Left cardiac atrium (tissue), 4 donors: ENCODE data around the gene UNC45A. TPM values are rescaled to one million over a fixed set of nuclear protein-coding genes. Genes with fewer than 3 reads are reported as not detected.

ENCODE experiments used
- ATAC-seq, 2 donors: fragments of 200-7000 bp; cut with Tn5 transposase; one replicate each; pipeline ENCODE4 v1.9.1; 2020; ENCODE audit warnings: mild to moderate bottlenecking in 2 of 2, moderate library complexity in 2 of 2
- DNase-seq: peaks from one replicate; pipeline ENCODE4 v3.0.0-alpha.2; 2020
- intact Hi-C, 2 donors: fragments of 100-400 bp; cut with DNase I; formaldehyde crosslinking; loops; one replicate each; pipeline versions ENCODE4 v1.14.1 to v1.15.1; 2022 to 2023
- total RNA-seq, 2 donors: library from RNA; stranded (reverse); fragmentation: NEBNext Ultra II Directional; extraction: Animal tissue kit (Norgen Biotek cat#: 25700); gene quantifications; one replicate each; pipeline ENCODE4 v1.2.1, GENCODE V29; 2021
- donor health status: DM: no; HTN: yes; CAD: no.
- donor health status: DM: no; HTN: yes; CAD: no; lungs with severe emphysema.
- donor health status: DM: yes; HTN: yes; CAD: no.
- donor health status: Dilated cardiomyopathy.

UNC45A gene
- total RNA-seq, 2 donors from 2014 or later: 27.3 to 29.5 TPM

GRCh38 chr15:90987561-90988141 lies 52.6 kb downstream of the UNC45A start:
- intact Hi-C loops: no loop called here
- DNase-seq: no peak
- no peak for ATAC-seq

GRCh38 chr15:90988296-90988695 lies 53.2 kb downstream of the UNC45A start:
- DNase-seq (no peak), ATAC-seq (no peak)
- intact Hi-C loops: no loop called here

- ATAC-seq (no peak), DNase-seq (no peak)
- intact Hi-C loops: no loop called here
Observed at GRCh38 chr15:90989040-90989768, 54.1 kb downstream of the UNC45A start.

- intact Hi-C loops: no loop called here
Observed at GRCh38 chr15:90990446-90990845, 55.4 kb downstream of the UNC45A start.

GRCh38 chr15:90991587-90992285 lies 56.7 kb downstream of the UNC45A start:
- DNase-seq (no peak), ATAC-seq (no peak)
- intact Hi-C loops: no loop called here

More at GRCh38 chr15:90990446-90990845, 55.4 kb downstream of the UNC45A start:
- DNase-seq (no peak), ATAC-seq (no peak)

GRCh38 chr15:90994059-90994416 lies 59.0 kb downstream of the UNC45A start:
- DNase-seq (no peak), ATAC-seq (peak; percentile 31 to 52)
- intact Hi-C loops: no loop called here

- DNase-seq (peak; percentile 99), ATAC-seq (peak; percentile 100)
- intact Hi-C loops: no loop called here
Observed at GRCh38 chr15:90994417-90995311, 59.6 kb downstream of the UNC45A start, which contains the start of gene PRC1. TSS of gene PRC1 (minus strand) at chr15:90994535. CDS start at chr15:90994417, 118 bp downstream.

- no peak for ATAC-seq
- intact Hi-C loops: no loop called here
Observed at GRCh38 chr15:90998737-90999136, 63.7 kb downstream of the UNC45A start.

GRCh38 chr15:91001209-91001608 lies 66.1 kb downstream of the UNC45A start:
- DNase-seq (no peak), ATAC-seq (no peak)
- intact Hi-C loops: no loop called here

More at GRCh38 chr15:90998737-90999136, 63.7 kb downstream of the UNC45A start:
- DNase-seq: no peak

Other genes with a start within 250 kb of the UNC45A start
- 10 to 100 TPM; 13.8 to 14.9 TPM for gene BLM, start 217.9 kb upstream of the UNC45A start, total RNA-seq
- gene FURIN, start 66.7 kb upstream of the UNC45A start, total RNA-seq: 10 to 100 TPM; 57.7 to 78.6 TPM
- 10 to 100 TPM; 26.9 to 29.2 TPM for gene FES, start 50.8 kb upstream of the UNC45A start, total RNA-seq
- gene MAN2A2, start 32.0 kb upstream of the UNC45A start, total RNA-seq: 10 to 100 TPM; 79.3 to 83.2 TPM
- gene HDDC3, start 2.7 kb upstream of the UNC45A start, total RNA-seq: 10 to 100 TPM; 12.2 to 17.1 TPM
- 10 to 100 TPM in 1 of 2 donors, 1 to 10 TPM in 1; 8.4 to 10.6 TPM for gene RCCD1, start 19.6 kb downstream of the UNC45A start, total RNA-seq
- 1 to 10 TPM; 6.2 to 6.9 TPM for gene PRC1, start 59.2 kb downstream of the UNC45A start, total RNA-seq
- 1 to 10 TPM; 8.7 to 8.8 TPM for gene VPS33B, start 87.3 kb downstream of the UNC45A start, total RNA-seq
- 1 to 10 TPM; 1.2 to 1.8 TPM for gene SV2B, start 165.0 kb downstream of the UNC45A start, total RNA-seq